ENCODE results near the gene DCBLD1. TPM values are rescaled to one million over a fixed set of nuclear protein-coding genes. Genes with fewer than 3 reads are reported as not detected.

Gene DCBLD1
- total RNA-seq, 1 experiment from 2014 or later: 19.5 TPM

GRCh38 chr6:117520603-117521395 lies 38.3 kb downstream of the DCBLD1 start:
- Histone ChIP-seq H2AFZ (ENCODE audit: low read depth, low read length, poor library complexity, severe bottlenecking) (no peak overlapping the region), H3K27ac (ENCODE audit: low read depth, low read length) (no peak overlapping the region), H3K9ac (ENCODE audit: low read length) (no peak overlapping the region), H3K36me3 (ENCODE audit: control insufficient read depth in 1 of 2, insufficient read depth in 2 of 2, low read length in 2 of 2) (no peaks in the 10 kb centered on the region), H3K27me3 (ENCODE audit: insufficient read depth, low read length) (no peaks in the 10 kb centered on the region), H3K4me1 (ENCODE audit: control insufficient read depth in 1 of 2, insufficient read depth in 2 of 2, low read length in 2 of 2) (no peaks in the 10 kb centered on the region), H4K20me1 (ENCODE audit: insufficient read depth) (no peaks in the 10 kb centered on the region), H3K4me2 (ENCODE audit: low read length) (no peak overlapping the region), H3K4me3 (replicated peaks in 1 of 2; ENCODE audit: low read depth in 1 of 2, low read length in 2 of 2) (no peak overlapping the region), H3K79me2 (ENCODE audit: insufficient read depth, low read length) (no peaks in the 10 kb centered on the region), H3K9me3 (ENCODE audit: control insufficient read depth in 1 of 2, insufficient read depth in 1 of 2, low read depth in 1 of 2, low read length in 2 of 2) (no peaks in the 10 kb centered on the region), H3K9me2 (ENCODE audit: insufficient read depth) (no peaks in the 10 kb centered on the region)
- ATAC-seq (no peak), DNase-seq (ENCODE audit: low read depth, low spot score) (no peak)
- BruUV-seq (replicated peaks): no TSS peak
- RAD21 ChIA-PET (ENCODE audit: low non-redundant PET in 1 of 2, low total read pairs in 2 of 2, uncharacterized antibody in 2 of 2, unreplicated experiment in 2 of 2): no interaction called here
- intact Hi-C loops (cut with micrococcal nuclease): no loop called here
- CTCF ChIA-PET: no interaction called here
- POLR2A ChIA-PET: no interaction called here
- TF ChIP-seq MAX (IDR thresholded peaks at IDR 0.05) (no peak), POLR2AphosphoS5 (IDR thresholded peaks at IDR 0.05; ENCODE audit: low read depth, low read length) (no peak), CBX3 (IDR thresholded peaks at IDR 0.05; ENCODE audit: low read depth) (no peak), JUND (IDR thresholded peaks at IDR 0.05) (no peak), ZFX (IDR thresholded peaks at IDR 0.05) (no peak), TCF7L2 (IDR thresholded peaks at IDR 0.05; ENCODE audit: borderline replicate concordance, extremely low read depth, insufficient read depth, insufficient read length) (no peak)

DNA sequence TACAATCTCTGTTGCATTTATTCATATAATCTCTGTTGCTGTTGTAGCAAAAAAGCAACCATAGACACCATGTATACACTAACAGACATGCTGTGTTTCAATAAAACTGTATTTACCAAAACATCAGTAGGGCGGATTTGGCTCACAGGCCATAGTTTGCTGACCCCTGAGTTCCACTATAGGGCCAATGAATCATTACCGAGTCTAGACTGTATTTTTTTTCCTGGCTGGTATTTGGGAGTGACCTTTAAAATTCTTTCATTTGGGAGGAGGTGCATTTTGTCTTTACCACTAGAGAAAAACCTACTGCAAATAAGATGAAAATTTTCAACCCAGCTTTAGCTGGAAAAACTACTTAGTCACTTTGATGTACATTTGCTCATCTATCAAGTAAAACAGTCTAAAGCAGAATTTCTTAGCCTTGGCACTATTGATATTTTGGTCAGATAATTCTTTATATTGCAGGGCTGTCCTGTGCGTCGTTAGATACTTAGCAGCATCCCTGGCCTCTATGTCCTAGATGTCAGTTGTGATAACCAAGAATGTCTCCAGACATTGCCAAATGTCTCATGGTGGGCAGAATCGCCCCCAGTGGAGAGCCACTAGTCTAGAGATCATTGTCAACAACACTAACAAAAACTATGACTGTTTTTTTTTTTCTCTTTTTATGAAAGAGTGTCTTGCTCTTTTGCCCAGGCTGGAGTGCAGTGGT lies 39.5 kb downstream of the DCBLD1 start:
- Histone ChIP-seq H3K27ac (ENCODE audit: low read depth, low read length) (no peak overlapping the region), H3K9me3 (ENCODE audit: control insufficient read depth in 1 of 2, insufficient read depth in 1 of 2, low read depth in 1 of 2, low read length in 2 of 2) (no peaks in the 10 kb centered on the region), H3K9me2 (ENCODE audit: insufficient read depth) (no peaks in the 10 kb centered on the region), H3K36me3 (ENCODE audit: control insufficient read depth in 1 of 2, insufficient read depth in 2 of 2, low read length in 2 of 2) (no peaks in the 10 kb centered on the region), H3K27me3 (ENCODE audit: insufficient read depth, low read length) (no peaks in the 10 kb centered on the region), H3K4me3 (replicated peaks in 1 of 2; ENCODE audit: low read depth in 1 of 2, low read length in 2 of 2) (no peak overlapping the region), H3K9ac (ENCODE audit: low read length) (no peak overlapping the region), H2AFZ (ENCODE audit: low read depth, low read length, poor library complexity, severe bottlenecking) (no peak overlapping the region), H3K4me1 (ENCODE audit: control insufficient read depth in 1 of 2, insufficient read depth in 2 of 2, low read length in 2 of 2) (no peaks in the 10 kb centered on the region), H3K4me2 (ENCODE audit: low read length) (no peak overlapping the region), H3K79me2 (ENCODE audit: insufficient read depth, low read length) (no peaks in the 10 kb centered on the region), H4K20me1 (ENCODE audit: insufficient read depth) (no peaks in the 10 kb centered on the region)
- no TSS peak for BruUV-seq (replicated peaks)
- DNase-seq (ENCODE audit: low read depth, low spot score) (no peak), ATAC-seq (no peak)
- POLR2A ChIA-PET: no interaction called here
- RAD21 ChIA-PET (ENCODE audit: low non-redundant PET in 1 of 2, low total read pairs in 2 of 2, uncharacterized antibody in 2 of 2, unreplicated experiment in 2 of 2): no interaction called here
- intact Hi-C loops (cut with micrococcal nuclease): no loop called here
- CTCF ChIA-PET: no interaction called here
- no peak for TF ChIP-seq RAD21 (IDR thresholded peaks at IDR 0.05; ENCODE audit: low read depth)
- no peak for TF ChIP-seq EGR1 (IDR thresholded peaks at IDR 0.05; ENCODE audit: low read depth)
- TF ChIP-seq CBX3 (IDR thresholded peaks at IDR 0.05; ENCODE audit: low read depth): no peak
- no peak for TF ChIP-seq SIN3A (IDR thresholded peaks at IDR 0.05; ENCODE audit: low read depth)
- TF ChIP-seq EZH2phosphoT487 (IDR thresholded peaks at IDR 0.05; ENCODE audit: borderline replicate concordance): no peak
- TF ChIP-seq EZH2 (IDR thresholded peaks at IDR 0.05): no peak
- no peak for TF ChIP-seq MAX (IDR thresholded peaks at IDR 0.05)
- TF ChIP-seq, protein P1, sequence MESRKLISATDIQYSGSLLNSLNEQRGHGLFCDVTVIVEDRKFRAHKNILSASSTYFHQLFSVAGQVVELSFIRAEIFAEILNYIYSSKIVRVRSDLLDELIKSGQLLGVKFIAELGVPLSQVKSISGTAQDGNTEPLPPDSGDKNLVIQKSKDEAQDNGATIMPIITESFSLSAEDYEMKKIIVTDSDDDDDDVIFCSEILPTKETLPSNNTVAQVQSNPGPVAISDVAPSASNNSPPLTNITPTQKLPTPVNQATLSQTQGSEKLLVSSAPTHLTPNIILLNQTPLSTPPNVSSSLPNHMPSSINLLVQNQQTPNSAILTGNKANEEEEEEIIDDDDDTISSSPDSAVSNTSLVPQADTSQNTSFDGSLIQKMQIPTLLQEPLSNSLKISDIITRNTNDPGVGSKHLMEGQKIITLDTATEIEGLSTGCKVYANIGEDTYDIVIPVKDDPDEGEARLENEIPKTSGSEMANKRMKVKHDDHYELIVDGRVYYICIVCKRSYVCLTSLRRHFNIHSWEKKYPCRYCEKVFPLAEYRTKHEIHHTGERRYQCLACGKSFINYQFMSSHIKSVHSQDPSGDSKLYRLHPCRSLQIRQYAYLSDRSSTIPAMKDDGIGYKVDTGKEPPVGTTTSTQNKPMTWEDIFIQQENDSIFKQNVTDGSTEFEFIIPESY (IDR thresholded peaks at IDR 0.05; ENCODE audit: extremely low read depth, insufficient replicate concordance, low read length): no peak
- TF ChIP-seq, protein P2, sequence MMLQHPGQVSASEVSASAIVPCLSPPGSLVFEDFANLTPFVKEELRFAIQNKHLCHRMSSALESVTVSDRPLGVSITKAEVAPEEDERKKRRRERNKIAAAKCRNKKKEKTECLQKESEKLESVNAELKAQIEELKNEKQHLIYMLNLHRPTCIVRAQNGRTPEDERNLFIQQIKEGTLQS (IDR thresholded peaks at IDR 0.05): no peak
- no peak for TF ChIP-seq POLR2AphosphoS5 (IDR thresholded peaks at IDR 0.05; ENCODE audit: low read depth, low read length)
